Measurements from ENCODE around the gene CRY1. TPM values are rescaled to one million over a fixed set of nuclear protein-coding genes. Genes with fewer than 3 reads are reported as not detected.

The CRY1 gene
- total and polyA plus RNA-seq, 9 of the 15 experiments (the other 6 are each of a cell fraction or from before 2014, with no cell fraction given), result 8.7 to 33.3 (median 25.2) TPM

DNA sequence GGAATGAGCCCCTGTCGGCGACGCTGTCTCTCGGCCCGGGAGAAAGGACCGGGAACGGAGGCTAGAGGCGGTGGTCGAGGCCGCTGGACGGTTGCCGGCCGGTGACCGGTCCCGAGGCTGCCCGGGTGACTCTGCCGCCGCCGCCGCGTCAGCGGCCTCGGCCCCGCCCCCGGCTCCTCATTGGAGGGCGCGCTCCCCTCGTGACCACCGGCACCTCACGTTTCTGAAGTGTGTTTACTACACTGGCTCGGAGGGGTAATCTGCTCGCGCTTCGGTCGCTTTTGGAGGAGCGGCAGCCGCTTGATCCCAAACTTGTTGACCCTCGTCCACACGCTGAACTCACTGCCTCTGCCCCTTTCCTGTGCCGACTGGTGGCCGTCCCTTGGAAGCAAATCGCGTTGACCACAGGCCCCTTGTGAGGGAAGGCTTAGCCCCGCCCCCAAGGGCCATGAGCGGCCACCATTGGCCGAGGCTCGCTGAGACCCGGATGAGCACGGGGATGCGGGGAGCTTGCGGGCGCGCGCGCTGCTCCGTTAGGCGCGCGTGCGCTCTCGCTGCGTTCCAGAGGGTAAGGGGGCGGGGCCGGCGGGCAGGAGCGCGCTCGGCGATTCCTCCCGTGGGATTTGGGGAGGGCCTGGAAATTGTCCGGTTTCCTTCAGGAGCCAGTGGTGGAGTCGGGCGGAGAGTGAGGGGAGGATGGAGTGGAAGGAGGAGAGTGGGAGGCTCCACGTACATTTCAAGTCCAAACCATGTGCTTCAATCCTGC lies at the start of gene CRY1 (continued):
- TF ChIP-seq, protein P1, sequence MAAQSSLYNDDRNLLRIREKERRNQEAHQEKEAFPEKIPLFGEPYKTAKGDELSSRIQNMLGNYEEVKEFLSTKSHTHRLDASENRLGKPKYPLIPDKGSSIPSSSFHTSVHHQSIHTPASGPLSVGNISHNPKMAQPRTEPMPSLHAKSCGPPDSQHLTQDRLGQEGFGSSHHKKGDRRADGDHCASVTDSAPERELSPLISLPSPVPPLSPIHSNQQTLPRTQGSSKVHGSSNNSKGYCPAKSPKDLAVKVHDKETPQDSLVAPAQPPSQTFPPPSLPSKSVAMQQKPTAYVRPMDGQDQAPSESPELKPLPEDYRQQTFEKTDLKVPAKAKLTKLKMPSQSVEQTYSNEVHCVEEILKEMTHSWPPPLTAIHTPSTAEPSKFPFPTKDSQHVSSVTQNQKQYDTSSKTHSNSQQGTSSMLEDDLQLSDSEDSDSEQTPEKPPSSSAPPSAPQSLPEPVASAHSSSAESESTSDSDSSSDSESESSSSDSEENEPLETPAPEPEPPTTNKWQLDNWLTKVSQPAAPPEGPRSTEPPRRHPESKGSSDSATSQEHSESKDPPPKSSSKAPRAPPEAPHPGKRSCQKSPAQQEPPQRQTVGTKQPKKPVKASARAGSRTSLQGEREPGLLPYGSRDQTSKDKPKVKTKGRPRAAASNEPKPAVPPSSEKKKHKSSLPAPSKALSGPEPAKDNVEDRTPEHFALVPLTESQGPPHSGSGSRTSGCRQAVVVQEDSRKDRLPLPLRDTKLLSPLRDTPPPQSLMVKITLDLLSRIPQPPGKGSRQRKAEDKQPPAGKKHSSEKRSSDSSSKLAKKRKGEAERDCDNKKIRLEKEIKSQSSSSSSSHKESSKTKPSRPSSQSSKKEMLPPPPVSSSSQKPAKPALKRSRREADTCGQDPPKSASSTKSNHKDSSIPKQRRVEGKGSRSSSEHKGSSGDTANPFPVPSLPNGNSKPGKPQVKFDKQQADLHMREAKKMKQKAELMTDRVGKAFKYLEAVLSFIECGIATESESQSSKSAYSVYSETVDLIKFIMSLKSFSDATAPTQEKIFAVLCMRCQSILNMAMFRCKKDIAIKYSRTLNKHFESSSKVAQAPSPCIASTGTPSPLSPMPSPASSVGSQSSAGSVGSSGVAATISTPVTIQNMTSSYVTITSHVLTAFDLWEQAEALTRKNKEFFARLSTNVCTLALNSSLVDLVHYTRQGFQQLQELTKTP (IDR thresholded peaks at IDR 0.05; ENCODE audit: low read depth in 1 of 2, partially characterized antibody in 2 of 2), result peak in 1 of 2 experiments; percentile 23
- TF ChIP-seq BRCA1 (IDR thresholded peaks at IDR 0.05), result no peak
- TF ChIP-seq BRCA1 (CRISPR knock-in tag; IDR thresholded peaks at IDR 0.05), result no peak
- TF ChIP-seq, protein P2, sequence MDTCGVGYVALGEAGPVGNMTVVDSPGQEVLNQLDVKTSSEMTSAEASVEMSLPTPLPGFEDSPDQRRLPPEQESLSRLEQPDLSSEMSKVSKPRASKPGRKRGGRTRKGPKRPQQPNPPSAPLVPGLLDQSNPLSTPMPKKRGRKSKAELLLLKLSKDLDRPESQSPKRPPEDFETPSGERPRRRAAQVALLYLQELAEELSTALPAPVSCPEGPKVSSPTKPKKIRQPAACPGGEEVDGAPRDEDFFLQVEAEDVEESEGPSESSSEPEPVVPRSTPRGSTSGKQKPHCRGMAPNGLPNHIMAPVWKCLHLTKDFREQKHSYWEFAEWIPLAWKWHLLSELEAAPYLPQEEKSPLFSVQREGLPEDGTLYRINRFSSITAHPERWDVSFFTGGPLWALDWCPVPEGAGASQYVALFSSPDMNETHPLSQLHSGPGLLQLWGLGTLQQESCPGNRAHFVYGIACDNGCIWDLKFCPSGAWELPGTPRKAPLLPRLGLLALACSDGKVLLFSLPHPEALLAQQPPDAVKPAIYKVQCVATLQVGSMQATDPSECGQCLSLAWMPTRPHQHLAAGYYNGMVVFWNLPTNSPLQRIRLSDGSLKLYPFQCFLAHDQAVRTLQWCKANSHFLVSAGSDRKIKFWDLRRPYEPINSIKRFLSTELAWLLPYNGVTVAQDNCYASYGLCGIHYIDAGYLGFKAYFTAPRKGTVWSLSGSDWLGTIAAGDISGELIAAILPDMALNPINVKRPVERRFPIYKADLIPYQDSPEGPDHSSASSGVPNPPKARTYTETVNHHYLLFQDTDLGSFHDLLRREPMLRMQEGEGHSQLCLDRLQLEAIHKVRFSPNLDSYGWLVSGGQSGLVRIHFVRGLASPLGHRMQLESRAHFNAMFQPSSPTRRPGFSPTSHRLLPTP (IDR thresholded peaks at IDR 0.05; ENCODE audit: borderline replicate concordance, extremely low read depth, insufficient read length), result no peak
- TF ChIP-seq, protein P3, sequence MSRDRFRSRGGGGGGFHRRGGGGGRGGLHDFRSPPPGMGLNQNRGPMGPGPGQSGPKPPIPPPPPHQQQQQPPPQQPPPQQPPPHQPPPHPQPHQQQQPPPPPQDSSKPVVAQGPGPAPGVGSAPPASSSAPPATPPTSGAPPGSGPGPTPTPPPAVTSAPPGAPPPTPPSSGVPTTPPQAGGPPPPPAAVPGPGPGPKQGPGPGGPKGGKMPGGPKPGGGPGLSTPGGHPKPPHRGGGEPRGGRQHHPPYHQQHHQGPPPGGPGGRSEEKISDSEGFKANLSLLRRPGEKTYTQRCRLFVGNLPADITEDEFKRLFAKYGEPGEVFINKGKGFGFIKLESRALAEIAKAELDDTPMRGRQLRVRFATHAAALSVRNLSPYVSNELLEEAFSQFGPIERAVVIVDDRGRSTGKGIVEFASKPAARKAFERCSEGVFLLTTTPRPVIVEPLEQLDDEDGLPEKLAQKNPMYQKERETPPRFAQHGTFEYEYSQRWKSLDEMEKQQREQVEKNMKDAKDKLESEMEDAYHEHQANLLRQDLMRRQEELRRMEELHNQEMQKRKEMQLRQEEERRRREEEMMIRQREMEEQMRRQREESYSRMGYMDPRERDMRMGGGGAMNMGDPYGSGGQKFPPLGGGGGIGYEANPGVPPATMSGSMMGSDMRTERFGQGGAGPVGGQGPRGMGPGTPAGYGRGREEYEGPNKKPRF (IDR thresholded peaks at IDR 0.05; ENCODE audit: low read depth, low read length), result no peak
- no peak for TF ChIP-seq ESRRB (CRISPR knock-in tag; IDR thresholded peaks at IDR 0.05; ENCODE audit: borderline replicate concordance)
- no peak for TF ChIP-seq ZNF778 (CRISPR knock-in tag; IDR thresholded peaks at IDR 0.05)
- no peak for TF ChIP-seq ZNF263 (CRISPR knock-in tag; IDR thresholded peaks at IDR 0.05; ENCODE audit: borderline replicate concordance)
- TF ChIP-seq CREM (IDR thresholded peaks at IDR 0.05; ENCODE audit: low read depth), result peak; percentile 61
- no peak for TF ChIP-seq ZNF584 (CRISPR knock-in tag; IDR thresholded peaks at IDR 0.05; ENCODE audit: low read depth)
- TF ChIP-seq MCM5 (IDR thresholded peaks at IDR 0.05; ENCODE audit: low read depth), result no peak
- TF ChIP-seq, protein P4, sequence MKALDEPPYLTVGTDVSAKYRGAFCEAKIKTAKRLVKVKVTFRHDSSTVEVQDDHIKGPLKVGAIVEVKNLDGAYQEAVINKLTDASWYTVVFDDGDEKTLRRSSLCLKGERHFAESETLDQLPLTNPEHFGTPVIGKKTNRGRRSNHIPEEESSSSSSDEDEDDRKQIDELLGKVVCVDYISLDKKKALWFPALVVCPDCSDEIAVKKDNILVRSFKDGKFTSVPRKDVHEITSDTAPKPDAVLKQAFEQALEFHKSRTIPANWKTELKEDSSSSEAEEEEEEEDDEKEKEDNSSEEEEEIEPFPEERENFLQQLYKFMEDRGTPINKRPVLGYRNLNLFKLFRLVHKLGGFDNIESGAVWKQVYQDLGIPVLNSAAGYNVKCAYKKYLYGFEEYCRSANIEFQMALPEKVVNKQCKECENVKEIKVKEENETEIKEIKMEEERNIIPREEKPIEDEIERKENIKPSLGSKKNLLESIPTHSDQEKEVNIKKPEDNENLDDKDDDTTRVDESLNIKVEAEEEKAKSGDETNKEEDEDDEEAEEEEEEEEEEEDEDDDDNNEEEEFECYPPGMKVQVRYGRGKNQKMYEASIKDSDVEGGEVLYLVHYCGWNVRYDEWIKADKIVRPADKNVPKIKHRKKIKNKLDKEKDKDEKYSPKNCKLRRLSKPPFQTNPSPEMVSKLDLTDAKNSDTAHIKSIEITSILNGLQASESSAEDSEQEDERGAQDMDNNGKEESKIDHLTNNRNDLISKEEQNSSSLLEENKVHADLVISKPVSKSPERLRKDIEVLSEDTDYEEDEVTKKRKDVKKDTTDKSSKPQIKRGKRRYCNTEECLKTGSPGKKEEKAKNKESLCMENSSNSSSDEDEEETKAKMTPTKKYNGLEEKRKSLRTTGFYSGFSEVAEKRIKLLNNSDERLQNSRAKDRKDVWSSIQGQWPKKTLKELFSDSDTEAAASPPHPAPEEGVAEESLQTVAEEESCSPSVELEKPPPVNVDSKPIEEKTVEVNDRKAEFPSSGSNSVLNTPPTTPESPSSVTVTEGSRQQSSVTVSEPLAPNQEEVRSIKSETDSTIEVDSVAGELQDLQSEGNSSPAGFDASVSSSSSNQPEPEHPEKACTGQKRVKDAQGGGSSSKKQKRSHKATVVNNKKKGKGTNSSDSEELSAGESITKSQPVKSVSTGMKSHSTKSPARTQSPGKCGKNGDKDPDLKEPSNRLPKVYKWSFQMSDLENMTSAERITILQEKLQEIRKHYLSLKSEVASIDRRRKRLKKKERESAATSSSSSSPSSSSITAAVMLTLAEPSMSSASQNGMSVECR (CRISPR knock-in tag; IDR thresholded peaks at IDR 0.05), result peak; percentile 71

All from K562 (cell line).